Activated CD8-positive, alpha-beta memory T cell treated with anti-CD3 and anti-CD28 coated beads, Interleukin-2, amount 50 U/mL, for 48 hours (primary cell): ENCODE results near the gene SARM1.
"Not testable (repeated sequence)": the region's sequence is repeated elsewhere in the genome, so short reads cannot be mapped to it uniquely, and the experiment has no call there.

ENCODE experiments used
- DNase-seq: peaks from one replicate; pipeline ENCODE4 v3.0.0-alpha.2; 2020

The SARM1 gene

DNA sequence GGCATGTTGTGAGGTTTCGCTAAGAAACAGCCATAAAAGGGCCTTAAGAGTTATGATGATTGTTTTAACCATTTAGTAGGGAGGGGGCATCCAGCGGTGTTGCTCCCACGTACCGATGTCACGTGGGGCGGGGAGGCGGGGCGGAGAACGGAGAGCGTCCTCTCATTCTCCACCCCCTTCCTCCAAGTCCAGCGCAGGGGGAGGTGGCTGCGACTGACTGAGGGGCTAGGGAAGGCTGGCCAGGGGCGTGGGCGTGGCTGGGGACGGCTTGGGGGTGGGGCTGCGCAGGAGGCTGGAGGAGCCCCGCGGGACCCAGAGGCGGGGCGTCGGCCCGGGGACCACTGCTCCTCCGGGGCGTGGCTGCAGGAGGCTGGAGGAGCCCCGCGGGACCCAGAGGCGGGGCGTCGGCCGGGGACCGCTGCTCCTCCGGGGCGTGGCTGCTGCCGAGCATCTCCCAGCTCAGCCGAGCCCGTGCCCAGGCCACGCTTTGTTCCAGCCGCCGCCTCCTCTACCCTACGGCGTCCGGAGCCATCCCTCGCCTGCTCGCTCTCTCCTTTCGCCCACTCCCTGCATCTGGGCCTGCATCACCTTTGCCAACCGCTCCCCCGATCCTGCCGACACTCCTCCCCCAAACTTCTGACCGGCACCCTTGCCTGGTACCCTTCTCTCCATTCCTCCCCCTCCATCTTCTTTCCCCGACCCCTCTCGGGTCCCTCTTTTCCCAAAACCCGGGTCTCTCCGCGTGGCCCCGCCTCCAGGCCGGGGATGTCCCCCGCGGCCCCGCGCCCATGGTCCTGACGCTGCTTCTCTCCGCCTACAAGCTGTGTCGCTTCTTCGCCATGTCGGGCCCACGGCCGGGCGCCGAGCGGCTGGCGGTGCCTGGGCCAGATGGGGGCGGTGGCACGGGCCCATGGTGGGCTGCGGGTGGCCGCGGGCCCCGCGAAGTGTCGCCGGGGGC lies at the start of gene SARM1:
SARM1 (plus strand) TSS at position 450 of the 958 bp plus-strand sequence; CDS start at position 789, 339 bp downstream.
- DNase-seq, result peak; percentile 94

- DNase-seq, result no peak
Observed at GRCh38 chr17:28324267-28324745, 47.2 kb upstream of the SARM1 start.

DNA sequence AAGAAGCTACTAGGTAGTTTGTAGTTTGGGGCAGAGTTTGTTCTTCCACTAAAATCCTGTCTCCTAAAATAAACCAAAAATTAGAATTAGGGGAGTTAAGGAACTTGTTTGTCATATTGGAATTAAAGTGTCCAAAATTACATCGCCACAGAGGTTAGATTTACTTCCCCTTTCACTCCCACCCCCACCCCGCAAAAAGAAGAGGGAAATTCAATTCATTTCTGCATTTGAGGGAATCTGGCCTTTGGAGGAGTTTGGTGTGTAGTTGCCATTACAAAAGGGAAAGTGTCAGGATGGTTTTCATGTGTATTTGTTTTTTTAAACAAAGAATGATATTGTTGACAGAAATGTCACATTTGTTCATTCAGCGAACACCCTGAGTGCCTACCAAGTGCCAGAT lies 46.7 kb upstream of the SARM1 start:
- DNase-seq, result no peak

DNA sequence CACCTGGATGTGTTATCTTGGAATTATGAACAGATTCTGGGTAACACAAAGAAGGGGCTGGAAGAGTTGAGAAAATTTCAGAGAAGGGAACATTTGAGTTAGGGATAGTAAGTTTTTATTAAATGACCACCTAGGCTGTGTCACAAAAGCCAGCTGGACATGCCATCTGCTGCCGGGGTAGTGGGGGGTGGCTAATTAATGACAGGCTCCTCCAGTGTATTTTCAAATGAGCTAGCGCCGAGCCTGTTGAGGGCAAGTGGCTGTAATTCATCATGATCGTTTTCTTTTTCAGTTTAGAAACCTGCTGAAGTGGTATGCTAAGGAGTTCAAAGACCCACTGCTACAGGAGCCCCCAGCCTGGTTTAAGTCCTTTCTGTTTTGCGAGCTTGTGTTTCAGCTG lies 46.3 kb upstream of the SARM1 start:
- peak; percentile 22 for DNase-seq

DNA sequence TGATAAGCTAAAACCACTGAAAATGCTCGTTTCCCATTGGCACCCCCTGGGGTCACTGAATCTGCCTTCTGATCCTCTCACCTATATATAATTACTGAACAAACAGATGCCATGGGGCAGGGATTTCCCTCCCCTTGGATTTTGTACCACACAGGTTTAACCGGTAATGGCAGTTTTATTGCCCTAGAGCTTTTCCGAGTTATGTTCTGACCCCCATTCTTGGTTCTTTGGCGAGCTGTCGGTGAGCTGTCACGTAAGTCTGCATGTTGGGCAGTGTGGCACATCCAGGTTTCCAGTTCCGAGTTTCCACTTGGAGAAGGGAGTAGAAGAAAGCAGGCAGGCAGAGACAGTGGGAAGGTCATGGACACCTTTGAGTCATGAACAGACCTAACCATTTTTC lies 45.4 kb upstream of the SARM1 start:
- peak; percentile 23 for DNase-seq

- peak; percentile 57 for DNase-seq
Observed at GRCh38 chr17:28327031-28327607, 44.4 kb upstream of the SARM1 start.

- DNase-seq, result no peak
Observed at GRCh38 chr17:28327709-28328108, 43.8 kb upstream of the SARM1 start.

DNA sequence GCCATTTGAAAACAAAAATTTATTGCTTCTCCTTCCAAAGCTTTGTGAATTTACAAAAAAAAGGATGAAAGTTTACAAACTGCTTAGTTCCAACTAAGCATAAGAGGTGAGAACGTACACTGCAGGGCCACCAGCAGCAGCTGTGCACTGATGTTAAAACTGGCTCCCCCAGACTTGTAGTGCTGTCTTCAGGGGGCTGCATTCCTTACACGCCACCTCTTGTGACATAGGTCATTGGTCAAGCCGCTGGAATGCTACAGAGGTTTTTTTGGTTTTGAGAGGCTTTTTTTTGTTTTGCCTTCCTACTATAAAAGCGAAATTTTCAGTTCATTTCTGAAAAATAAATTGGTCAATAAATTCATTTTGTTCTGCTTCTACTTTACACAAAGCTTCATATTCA lies 43.2 kb upstream of the SARM1 start:
- peak; percentile 35 for DNase-seq

DNA sequence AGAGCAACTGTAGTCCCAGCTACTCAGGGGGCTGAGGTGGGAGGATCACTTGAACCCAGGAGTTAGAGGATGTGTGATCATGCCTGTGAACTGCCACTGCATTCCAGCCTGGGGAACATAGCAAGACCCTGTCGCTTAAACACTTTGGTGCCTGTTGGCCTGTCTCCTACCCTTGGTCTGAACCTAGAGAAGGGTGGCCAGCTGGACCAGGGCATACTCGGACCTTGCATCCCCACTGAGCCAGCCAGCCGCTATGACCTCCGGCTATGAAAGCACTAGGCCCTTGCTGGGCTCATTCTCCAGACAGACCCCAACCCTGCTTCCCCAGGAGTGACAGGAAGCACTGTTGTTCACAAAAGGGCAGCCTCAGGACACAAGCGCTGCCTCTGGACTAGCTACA lies 40.8 kb upstream of the SARM1 start:
- DNase-seq, result peak; percentile 46

DNA sequence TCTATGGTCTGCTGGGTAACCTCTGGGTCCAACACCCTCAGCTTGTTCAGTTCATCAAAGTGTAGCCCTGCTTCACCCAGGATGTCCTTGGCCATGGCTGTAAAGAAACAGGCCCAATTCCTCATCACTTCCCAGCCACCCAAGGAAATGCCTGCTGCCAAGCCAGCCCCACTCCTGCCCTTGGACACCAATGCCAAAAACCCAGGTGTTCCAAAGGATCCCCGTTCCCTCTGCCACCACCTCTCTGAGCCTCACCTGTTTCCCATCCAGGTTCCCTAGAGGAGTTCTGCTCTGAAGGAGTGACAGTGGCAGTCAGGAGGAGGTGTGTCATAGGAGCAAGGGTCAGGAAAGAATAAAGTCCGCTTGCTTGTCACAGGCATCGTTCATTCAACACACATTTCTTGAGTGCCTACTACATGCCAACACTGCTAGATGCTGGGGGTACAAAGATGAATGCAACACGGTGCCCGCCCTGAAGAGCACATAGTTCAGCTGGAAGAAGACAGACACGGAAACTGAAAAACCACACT lies 39.5 kb upstream of the SARM1 start:
- peak; percentile 47 for DNase-seq

DNA sequence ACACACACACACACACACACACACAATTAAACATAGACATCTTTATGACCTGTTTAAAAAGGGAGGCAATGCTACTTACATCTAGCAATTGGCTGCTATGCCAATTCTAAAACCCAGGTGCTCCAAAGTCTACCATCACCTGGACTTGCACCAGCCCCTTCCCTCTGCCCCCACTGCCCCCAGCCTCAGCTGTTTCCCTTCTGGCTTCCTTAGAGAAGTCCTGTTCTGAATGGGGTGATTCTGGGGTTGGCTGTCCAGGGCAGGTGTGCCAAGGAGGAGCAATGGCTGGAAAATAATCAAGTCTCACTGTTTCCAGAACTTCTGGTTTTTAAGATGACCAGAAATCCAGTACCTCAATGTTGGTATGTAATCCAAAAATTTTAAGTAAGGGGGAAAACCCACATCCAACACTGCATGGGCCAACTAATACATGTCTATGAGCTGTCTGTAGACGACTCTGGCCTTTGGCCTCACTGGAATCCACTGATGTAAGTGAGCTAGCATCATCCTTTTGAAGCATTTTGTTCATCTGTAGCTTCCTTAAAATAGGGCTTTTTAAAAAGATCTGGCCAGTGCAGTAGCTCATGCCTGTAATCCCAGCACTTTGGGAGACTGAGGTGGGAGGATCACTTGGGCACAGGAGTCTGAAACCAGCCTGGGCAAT lies 38.3 kb upstream of the SARM1 start:
- DNase-seq, result peak; percentile 26

DNA sequence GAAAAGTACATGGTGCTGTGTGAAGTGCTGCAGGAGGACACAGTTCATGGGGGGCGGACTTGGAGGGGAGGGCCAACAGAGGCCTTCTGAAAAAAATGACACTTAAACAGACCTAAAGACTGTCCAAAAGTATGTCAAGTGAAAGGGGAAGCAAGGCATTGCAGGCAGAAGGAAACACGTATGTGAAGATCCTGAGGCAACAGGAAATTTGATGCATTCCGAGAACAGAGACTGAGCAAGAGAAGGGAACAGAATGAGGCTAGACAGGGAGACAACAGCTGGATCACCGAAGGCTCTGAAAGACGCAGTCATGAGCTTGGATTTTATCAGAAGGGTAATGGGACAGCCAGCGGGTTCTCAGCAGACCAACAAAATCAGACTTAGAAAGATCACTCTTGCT lies 37.3 kb upstream of the SARM1 start:
- no peak for DNase-seq

DNA sequence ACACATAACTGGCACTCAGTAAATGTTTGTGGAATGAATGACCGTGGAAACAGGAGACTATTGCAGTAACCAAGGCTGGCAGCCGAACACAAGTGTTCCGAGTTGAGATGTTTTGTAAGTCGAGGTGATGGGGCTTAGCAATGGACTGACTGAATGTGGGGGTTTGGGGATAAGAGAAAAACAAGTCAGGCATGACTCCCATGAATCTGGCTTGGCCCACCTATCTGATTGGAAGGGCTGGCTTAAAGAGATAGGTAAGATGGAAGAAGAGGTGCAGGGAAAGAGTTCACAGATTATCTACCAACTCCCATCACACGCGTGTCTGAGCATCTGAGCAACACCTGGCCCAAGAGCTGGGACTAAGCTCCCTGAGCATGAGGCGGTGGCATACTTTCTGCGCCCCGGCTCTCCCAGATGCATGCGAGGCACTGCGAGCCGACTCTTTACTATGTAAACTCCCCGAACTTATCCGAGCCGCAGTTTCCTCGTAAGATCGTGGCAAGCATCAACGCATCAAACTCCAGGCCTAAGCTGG lies 36.8 kb upstream of the SARM1 start:
- DNase-seq, result no peak

DNA sequence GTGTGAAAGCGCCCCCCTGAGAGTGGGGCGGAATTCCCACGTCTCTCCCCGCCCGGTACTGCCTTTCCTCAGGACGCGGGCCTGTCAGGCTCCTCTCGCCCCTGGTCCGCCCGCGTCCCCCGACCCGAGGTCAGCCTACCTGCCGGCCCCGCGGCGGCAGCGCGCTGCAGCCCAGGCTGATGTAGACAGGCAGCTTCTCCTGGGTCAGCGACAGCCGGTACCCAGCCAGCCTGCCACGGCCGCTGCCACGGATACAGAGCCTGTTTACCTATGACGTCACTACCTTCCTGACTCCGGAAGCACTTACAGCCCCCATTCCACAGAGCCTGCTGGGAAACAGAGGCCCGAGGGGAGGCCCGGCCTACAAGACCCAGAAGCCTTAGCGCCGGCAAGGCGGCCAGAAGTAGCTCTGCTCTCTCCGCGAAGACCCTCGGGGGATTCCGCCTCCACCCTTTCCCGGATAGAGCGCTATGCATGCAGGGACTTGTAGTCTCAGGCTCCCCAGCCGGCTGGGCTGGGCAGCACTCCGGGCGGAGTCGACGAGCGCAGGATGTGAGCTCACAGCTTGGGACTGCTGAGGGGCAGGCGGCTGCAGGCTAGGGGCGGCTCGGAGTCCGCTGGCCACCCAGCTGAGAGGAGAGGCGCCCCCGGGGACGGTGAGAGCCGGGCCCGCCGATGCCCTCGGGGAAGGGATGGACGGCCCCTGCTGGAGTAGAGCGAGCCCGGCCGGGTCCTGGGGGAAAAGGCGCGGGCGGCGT lies 36.1 kb upstream of the SARM1 start, which contains the start of the genes IFT20 and TNFAIP1:
IFT20 (minus strand) TSS at position 272 of the 758 bp plus-strand sequence. CDS start 3,487 bp downstream, outside the sequence.
TNFAIP1 (plus strand) TSS at position 561 of the 758 bp plus-strand sequence. CDS start 3,761 bp downstream, outside the sequence.
- DNase-seq, result peak; percentile 95

- no peak for DNase-seq
Observed at GRCh38 chr17:28335959-28336871, 35.3 kb upstream of the SARM1 start.

DNA sequence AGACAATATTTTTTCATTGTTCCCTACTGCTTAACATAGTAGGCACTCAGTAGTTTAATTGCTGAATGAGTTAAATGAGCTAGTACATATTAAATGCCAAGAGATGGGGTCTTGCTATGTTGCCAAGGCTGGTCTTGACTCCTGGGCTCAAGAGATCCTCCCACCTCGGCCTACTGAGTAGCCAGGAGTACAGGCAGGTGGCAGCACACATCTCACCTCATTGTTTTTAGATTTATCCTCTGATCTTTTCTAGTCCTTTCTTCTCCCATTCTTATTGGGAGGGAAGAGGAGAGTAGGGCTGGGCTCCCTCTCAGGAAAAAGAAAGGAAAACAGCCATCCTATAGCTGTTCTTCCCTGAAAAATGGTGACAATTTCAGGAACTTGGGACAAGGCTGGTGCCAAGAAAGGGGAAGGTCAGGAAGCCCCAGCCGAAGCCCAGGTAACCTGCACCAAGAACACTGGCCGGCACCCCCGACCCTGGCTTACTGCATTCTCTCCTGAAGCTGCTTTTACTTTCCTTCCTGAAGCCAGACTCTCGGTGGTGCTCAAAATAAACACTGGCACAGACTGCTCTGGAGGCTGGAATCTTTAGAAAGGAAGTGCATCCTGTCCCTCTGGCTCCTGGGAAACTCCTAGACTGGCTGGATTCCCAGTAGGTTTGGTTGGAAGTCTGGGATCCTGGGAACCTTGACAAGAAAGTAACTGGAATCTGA lies 33.3 kb upstream of the SARM1 start:
- DNase-seq, result no peak

GRCh38 chr17:28338769-28339212 lies 32.7 kb upstream of the SARM1 start:
- DNase-seq, result not testable (repeated sequence)

GRCh38 chr17:28339431-28339830 lies 32.1 kb upstream of the SARM1 start:
- DNase-seq, result no peak

- no peak for DNase-seq
Observed at GRCh38 chr17:28340374-28340773, 31.1 kb upstream of the SARM1 start.

- no peak for DNase-seq
Observed at GRCh38 chr17:28341516-28341915, 30.0 kb upstream of the SARM1 start.
